ENCODE data around the gene TPST1. TPM values are rescaled to one million over a fixed set of nuclear protein-coding genes. Genes with fewer than 3 reads are reported as not detected.
"Not testable (repeated sequence)": the region's sequence is repeated elsewhere in the genome, so short reads cannot be mapped to it uniquely, and the experiment has no call there.

Gene TPST1
- total RNA-seq, 1 experiment from 2014 or later = 32.8 TPM

GRCh38 chr7:66321283-66321682, 116.1 kb downstream of the TPST1 start:
- TF ChIP-seq CTCF (IDR thresholded peaks at IDR 0.05; ENCODE audit: insufficient read depth in 1 of 2, low read depth in 1 of 2, low read length in 1 of 2, severe bottlenecking in 1 of 2, unreplicated experiment in 1 of 2) = no peak
- Histone ChIP-seq H3K9me3 (peaks cover 32% of the 10 kb centered on the region), H3K27me3 (replicated peaks; ENCODE audit: control insufficient read depth, insufficient read depth, low read length) (no peaks in the 10 kb centered on the region), H3K4me3 (ENCODE audit: low read depth, low read length) (no peak overlapping the region), H3K4me1 (peaks cover 3% of the 10 kb centered on the region), H3K36me3 (ENCODE audit: control insufficient read depth, insufficient read depth, low read length) (no peaks in the 10 kb centered on the region)
- peaks cover 36% of the 10 kb centered on the region for H3K9me3 Mint-ChIP-seq (ENCODE audit: unreplicated experiment)
- no peaks in the 10 kb centered on the region for H3K27me3 Mint-ChIP-seq (ENCODE audit: insufficient read depth, unreplicated experiment)
- no peak overlapping the region for H3K27ac Mint-ChIP-seq (ENCODE audit: unreplicated experiment)
- peak; percentile 68 to 69 for DNase-seq
- no peak overlapping the region for H3K4me3 Mint-ChIP-seq (ENCODE audit: unreplicated experiment)
- ChIA-PET POLR2A (no interaction called here), CTCF (no interaction called here)
- intact Hi-C loops (cut with micrococcal nuclease; ENCODE audit: unreplicated experiment) = loop anchor here (10.0 kb wide), 1 partner anchor 94 kb away; no protein-coding TSS in a partner anchor
- BruUV-seq (replicated peaks) = no TSS peak
- peaks cover 15% of the 10 kb centered on the region for H3K4me1 Mint-ChIP-seq (ENCODE audit: low read depth, unreplicated experiment)
- H3K36me3 Mint-ChIP-seq (ENCODE audit: insufficient read depth, unreplicated experiment) = peaks cover 14% of the 10 kb centered on the region

GRCh38 chr7:66323114-66323796, 118.1 kb downstream of the TPST1 start:
- Histone ChIP-seq H3K4me3 (ENCODE audit: low read depth, low read length) (no peak overlapping the region), H3K4me1 (peaks cover 14% of the 10 kb centered on the region), H3K36me3 (ENCODE audit: control insufficient read depth, insufficient read depth, low read length) (no peaks in the 10 kb centered on the region), H3K9me3 (peaks cover 31% of the 10 kb centered on the region), H3K27me3 (replicated peaks; ENCODE audit: control insufficient read depth, insufficient read depth, low read length) (no peaks in the 10 kb centered on the region)
- Mint-ChIP-seq H3K4me3 (ENCODE audit: unreplicated experiment) (no peak overlapping the region), H3K27me3 (ENCODE audit: insufficient read depth, unreplicated experiment) (no peaks in the 10 kb centered on the region), H3K4me1 (ENCODE audit: low read depth, unreplicated experiment) (peaks cover 29% of the 10 kb centered on the region), H3K9me3 (ENCODE audit: unreplicated experiment) (peaks cover 36% of the 10 kb centered on the region), H3K27ac (ENCODE audit: unreplicated experiment) (no peak overlapping the region), H3K36me3 (ENCODE audit: insufficient read depth, unreplicated experiment) (peaks cover 14% of the 10 kb centered on the region)
- no peak for DNase-seq
- no TSS peak for BruUV-seq (replicated peaks)
- ChIA-PET CTCF (no interaction called here), POLR2A (no interaction called here)
- TF ChIP-seq CTCF (IDR thresholded peaks at IDR 0.05; ENCODE audit: insufficient read depth in 1 of 2, low read depth in 1 of 2, low read length in 1 of 2, severe bottlenecking in 1 of 2, unreplicated experiment in 1 of 2) = no peak
- intact Hi-C loops (cut with micrococcal nuclease; ENCODE audit: unreplicated experiment) = loop anchor here (10.0 kb wide), 1 partner anchor 92 kb away; no protein-coding TSS in a partner anchor

GRCh38 chr7:66324985-66325384, 119.9 kb downstream of the TPST1 start:
- H3K4me3 ChIP-seq (ENCODE audit: low read depth, low read length); H3K4me3 Mint-ChIP-seq (ENCODE audit: unreplicated experiment); H3K27me3 Mint-ChIP-seq (ENCODE audit: insufficient read depth, unreplicated experiment); BruUV-seq (replicated peaks); H3K36me3 ChIP-seq (ENCODE audit: control insufficient read depth, insufficient read depth, low read length); H3K27me3 ChIP-seq (replicated peaks; ENCODE audit: control insufficient read depth, insufficient read depth, low read length); POLR2A ChIA-PET; CTCF ChIA-PET; H3K27ac Mint-ChIP-seq (ENCODE audit: unreplicated experiment); DNase-seq; H3K36me3 Mint-ChIP-seq (ENCODE audit: insufficient read depth, unreplicated experiment): not testable (repeated sequence)
- Mint-ChIP-seq H3K9me3 (ENCODE audit: unreplicated experiment) (peaks cover 19% of the 10 kb centered on the region), H3K4me1 (ENCODE audit: low read depth, unreplicated experiment) (peaks cover 29% of the 10 kb centered on the region)
- Histone ChIP-seq H3K4me1 (peaks cover 14% of the 10 kb centered on the region), H3K9me3 (peaks cover 17% of the 10 kb centered on the region)
- intact Hi-C loops (cut with micrococcal nuclease; ENCODE audit: unreplicated experiment) = loop anchor here (10.0 kb wide), 1 partner anchor 90 kb away; no protein-coding TSS in a partner anchor
